Suprapubic skin (tissue), 4 donors: ENCODE data around the gene EFCAB5. TPM values are rescaled to one million over a fixed set of nuclear protein-coding genes. Genes with fewer than 3 reads are reported as not detected.

Source experiments
- DNase-seq, 2 donors: peaks; one replicate each; pipeline ENCODE4 v3.0.0-alpha.2; 2019; ENCODE audit warnings: low spot score in 2 of 2
- H3K27ac ChIP-seq: fragments of 200-600 bp; sonication (generic); one replicate; pipeline ENCODE4 v1.5.1; 2019
- H3K27me3 ChIP-seq: fragments of 200-600 bp; sonication (generic); one replicate; pipeline ENCODE4 v1.5.1; 2019
- H3K36me3 ChIP-seq: fragments of 200-600 bp; sonication (generic); one replicate; pipeline ENCODE4 v1.5.1; 2019
- H3K4me1 ChIP-seq: fragments of 200-600 bp; sonication (generic); one replicate; pipeline ENCODE4 v1.5.1; 2019
- H3K4me3 ChIP-seq: fragments of 200-600 bp; sonication (generic); one replicate; pipeline ENCODE4 v1.5.1; 2019; ENCODE audit warnings: mild to moderate bottlenecking
- H3K9me3 ChIP-seq: fragments of 200-600 bp; sonication (generic); one replicate; pipeline ENCODE4 v1.5.1; 2019
- CTCF ChIP-seq, 2 donors: fragments of 200-600 bp in 1 of 2; fragments of 450-650 bp in 1 of 2; sonication (generic) in 1 of 2; IDR thresholded peaks; one replicate each; pipeline ENCODE4 v1.5.1; 2016 to 2019; ENCODE audit warnings: antibody characterized with exemption in 2 of 2, mild to moderate bottlenecking in 1 of 2, moderate library complexity in 1 of 2
- EP300 ChIP-seq: sonication (generic); formaldehyde crosslinking; IDR thresholded peaks from one replicate; pipeline ENCODE4 v1.6.1; 2017; ENCODE audit warnings: antibody characterized with exemption
- POLR2A ChIP-seq, 2 donors: fragments of 450-650 bp; IDR thresholded peaks; one replicate each; pipeline ENCODE4 v1.6.1; 2017; ENCODE audit warnings: antibody characterized with exemption in 2 of 2, mild to moderate bottlenecking in 2 of 2, moderate library complexity in 2 of 2
- POLR2AphosphoS5 ChIP-seq, 3 donors: sonication (generic); formaldehyde crosslinking; IDR thresholded peaks; one replicate each; pipeline ENCODE4 v1.6.1; 2017; ENCODE audit warnings: antibody characterized with exemption in 3 of 3
- WGBS: methylation state at CpG from one replicate; pipeline ENCODE4 v1.1.5; 2018; 5-methylcytosine and 5-hydroxymethylcytosine counted together
- total RNA-seq, 4 donors: library from RNA; depleted of rRNA; stranded (reverse); fragments of >200 nt; gene quantifications; one replicate each; pipeline ENCODE4 v1.1.0, GENCODE V29; 2016

Gene EFCAB5
- total RNA-seq, 4 donors from 2014 or later = 0.13 to 0.21 (median 0.16) TPM; not detected in 1

- H3K9me3 ChIP-seq = no peaks in the 10 kb centered on the region
- H3K36me3 ChIP-seq = no peaks in the 10 kb centered on the region
- no peaks in the 10 kb centered on the region for H3K27me3 ChIP-seq
- TF ChIP-seq POLR2AphosphoS5 (IDR thresholded peaks at IDR 0.05) (no peak), EP300 (no peak), CTCF (IDR thresholded peaks at IDR 0.05) (no peak), POLR2A (IDR thresholded peaks at IDR 0.05) (no peak)
- 77% methylated on average over 4 of the region's 4 CpGs for WGBS
- no peak for DNase-seq
- H3K27ac ChIP-seq = no peak overlapping the region
- no peak overlapping the region for H3K4me3 ChIP-seq
- no peaks in the 10 kb centered on the region for H3K4me1 ChIP-seq
Measured at GRCh38 chr17:29958947-29959657, 17.7 kb downstream of the EFCAB5 start.

GRCh38 chr17:29959658-29960337 is 18.4 kb downstream of the EFCAB5 start:
- no peaks in the 10 kb centered on the region for H3K9me3 ChIP-seq
- TF ChIP-seq EP300 (no peak), POLR2AphosphoS5 (IDR thresholded peaks at IDR 0.05) (no peak), POLR2A (IDR thresholded peaks at IDR 0.05) (no peak)
- H3K4me1 ChIP-seq = no peaks in the 10 kb centered on the region
- no peaks in the 10 kb centered on the region for H3K36me3 ChIP-seq
- H3K4me3 ChIP-seq = no peak overlapping the region
- no peak overlapping the region for H3K27ac ChIP-seq
- DNase-seq = no peak
- H3K27me3 ChIP-seq = no peaks in the 10 kb centered on the region
- WGBS = 60% methylated on average over 4 of the region's 4 CpGs

- Histone ChIP-seq H3K9me3 (no peaks in the 10 kb centered on the region), H3K27me3 (no peaks in the 10 kb centered on the region), H3K4me1 (no peaks in the 10 kb centered on the region), H3K27ac (no peak overlapping the region), H3K36me3 (no peaks in the 10 kb centered on the region), H3K4me3 (no peak overlapping the region)
- TF ChIP-seq POLR2A (IDR thresholded peaks at IDR 0.05) = no peak
- no peak for TF ChIP-seq CTCF (IDR thresholded peaks at IDR 0.05)
- TF ChIP-seq EP300 = no peak
- TF ChIP-seq POLR2AphosphoS5 (IDR thresholded peaks at IDR 0.05) = no peak
- no peak for DNase-seq
- 92% methylated on average over 2 of the region's 2 CpGs for WGBS
Measured at GRCh38 chr17:29962656-29963055, 21.2 kb downstream of the EFCAB5 start.

GRCh38 chr17:29968271-29968670 is 26.8 kb downstream of the EFCAB5 start:
- TF ChIP-seq EP300 (no peak), POLR2A (IDR thresholded peaks at IDR 0.05) (no peak), POLR2AphosphoS5 (IDR thresholded peaks at IDR 0.05) (no peak), CTCF (IDR thresholded peaks at IDR 0.05) (no peak)
- Histone ChIP-seq H3K27me3 (no peaks in the 10 kb centered on the region), H3K9me3 (no peaks in the 10 kb centered on the region), H3K36me3 (no peaks in the 10 kb centered on the region), H3K27ac (no peak overlapping the region), H3K4me1 (no peaks in the 10 kb centered on the region), H3K4me3 (no peak overlapping the region)
- WGBS = 84% methylated on average over 5 of the region's 5 CpGs
- DNase-seq = no peak

- Histone ChIP-seq H3K27me3 (no peaks in the 10 kb centered on the region), H3K4me1 (no peaks in the 10 kb centered on the region), H3K36me3 (no peaks in the 10 kb centered on the region), H3K4me3 (no peak overlapping the region), H3K27ac (no peak overlapping the region), H3K9me3 (no peaks in the 10 kb centered on the region)
- TF ChIP-seq CTCF (IDR thresholded peaks at IDR 0.05) (no peak), POLR2A (IDR thresholded peaks at IDR 0.05) (no peak), EP300 (no peak), POLR2AphosphoS5 (IDR thresholded peaks at IDR 0.05) (no peak)
- DNase-seq = no peak
- WGBS = 93% methylated on average over 9 of the region's 18 CpGs
Measured at GRCh38 chr17:29972277-29972676, 30.8 kb downstream of the EFCAB5 start.
